GM19438 (cell line): ENCODE measurements around the gene IGFL2.
"Not testable (repeated sequence)": the region's sequence is repeated elsewhere in the genome, so short reads cannot be mapped to it uniquely, and the experiment has no call there.

ENCODE experiments used
- ATAC-seq: cut with Tn5 transposase; IDR thresholded peaks from one replicate; pipeline ENCODE4 v1.9.1; 2021; ENCODE audit warnings: low read depth; ENCODE audit not compliant: unreplicated experiment

IGFL2 gene

GRCh38 chr19:46147791-46148288 lies at the start of gene IGFL2:
Gene IGFL2 (plus strand): TSS chr19:46148238. CDS start chr19:46148279, 41 bp downstream.
- ATAC-seq: no peak

DNA sequence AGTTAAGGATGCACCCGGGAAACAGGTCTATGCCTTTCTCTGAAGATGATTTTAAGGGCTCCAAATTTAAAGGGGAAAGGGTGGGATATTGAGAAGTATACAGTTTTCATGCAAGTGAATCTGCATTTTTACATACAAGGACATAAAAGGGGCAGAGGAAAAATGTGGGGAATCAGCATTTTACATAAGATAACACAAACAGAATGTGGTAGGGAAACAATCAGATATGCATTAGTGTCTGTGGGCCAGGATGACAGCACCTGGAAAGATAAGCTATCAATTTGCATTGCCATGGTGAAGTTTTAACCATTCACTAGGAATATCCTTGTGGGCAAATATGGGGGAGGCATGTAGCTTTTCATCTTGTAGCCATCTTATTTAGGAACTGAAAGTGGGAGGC lies 47.7 kb upstream of the IGFL2 start:
- no peak for ATAC-seq

DNA sequence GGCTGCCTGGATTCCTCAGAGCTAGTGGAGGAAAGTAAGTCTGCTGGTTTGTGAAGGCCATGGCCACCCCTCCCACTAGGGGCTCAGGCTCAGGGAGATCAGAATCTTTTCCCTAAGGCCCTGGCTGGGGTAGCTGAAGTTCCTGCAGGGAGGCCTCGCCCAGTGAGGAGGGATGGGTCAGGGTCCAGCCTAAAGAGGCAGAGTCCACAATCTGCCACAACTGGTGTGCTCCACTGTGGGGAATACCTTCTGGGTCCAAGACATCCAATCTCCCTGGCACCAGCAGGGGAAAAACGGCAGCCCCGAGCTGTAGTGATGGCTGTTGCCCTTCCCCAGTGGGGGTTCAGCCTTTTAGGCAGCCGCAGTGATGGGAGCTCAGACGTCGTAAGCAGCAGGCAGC lies 46.7 kb upstream of the IGFL2 start:
- no peak for ATAC-seq

DNA sequence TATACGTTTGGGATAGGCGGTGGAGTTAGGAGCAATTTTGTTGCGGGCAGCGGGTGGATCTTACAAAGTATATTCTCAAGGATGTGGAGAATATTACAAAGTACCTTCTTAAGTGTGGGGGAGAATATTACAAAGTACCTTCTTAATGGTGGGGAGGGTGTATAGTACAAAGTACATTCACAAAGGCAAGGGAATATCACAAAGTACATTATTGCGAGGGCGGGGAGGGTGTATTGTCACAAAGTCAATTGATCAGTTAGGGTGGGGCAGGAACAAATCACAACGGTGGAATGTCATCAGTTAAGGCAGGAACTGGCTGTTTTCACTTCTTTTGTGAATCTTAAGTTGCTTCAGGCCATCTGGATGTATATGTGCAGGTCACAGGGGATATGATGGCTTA lies 45.7 kb upstream of the IGFL2 start:
- ATAC-seq: not testable (repeated sequence)

DNA sequence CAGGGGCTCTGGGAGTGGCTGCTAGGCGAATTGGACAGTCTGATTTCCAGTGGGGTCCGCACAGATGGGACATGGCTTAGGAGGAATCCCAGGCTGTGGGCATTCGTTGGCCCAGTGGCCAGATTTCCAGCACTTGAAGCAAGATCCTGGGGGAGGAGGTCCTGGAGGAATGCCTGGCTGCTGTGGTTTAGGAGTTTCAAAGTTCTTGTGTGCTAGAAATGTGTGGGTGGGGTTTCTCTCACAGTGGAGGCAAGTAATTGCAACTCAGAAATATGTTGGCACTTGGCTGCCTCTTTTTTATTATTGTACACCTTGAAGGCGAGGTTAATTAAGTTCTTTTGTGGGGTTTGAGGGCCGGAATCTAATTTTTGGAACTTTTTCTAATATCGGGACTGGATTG lies 40.7 kb upstream of the IGFL2 start:
- no peak for ATAC-seq

DNA sequence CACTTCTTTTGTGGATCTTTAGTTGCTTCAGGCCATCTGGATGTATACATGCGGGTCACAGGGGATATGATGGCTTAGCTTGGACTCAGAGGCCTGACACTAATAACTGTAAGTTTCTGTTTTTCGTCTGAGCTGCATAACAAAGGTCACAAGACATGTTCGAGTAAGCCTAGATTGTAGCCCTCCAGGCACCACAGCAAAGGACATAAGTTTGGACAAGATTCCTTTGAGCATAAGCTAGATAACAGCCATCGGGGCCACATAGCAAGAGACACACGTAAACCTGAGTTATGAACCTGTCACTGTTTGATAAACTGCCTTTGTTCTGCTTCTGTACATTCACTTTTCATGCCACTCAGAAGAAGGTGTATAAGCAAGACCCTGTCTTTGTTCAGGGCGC lies 38.2 kb upstream of the IGFL2 start:
- no peak for ATAC-seq

DNA sequence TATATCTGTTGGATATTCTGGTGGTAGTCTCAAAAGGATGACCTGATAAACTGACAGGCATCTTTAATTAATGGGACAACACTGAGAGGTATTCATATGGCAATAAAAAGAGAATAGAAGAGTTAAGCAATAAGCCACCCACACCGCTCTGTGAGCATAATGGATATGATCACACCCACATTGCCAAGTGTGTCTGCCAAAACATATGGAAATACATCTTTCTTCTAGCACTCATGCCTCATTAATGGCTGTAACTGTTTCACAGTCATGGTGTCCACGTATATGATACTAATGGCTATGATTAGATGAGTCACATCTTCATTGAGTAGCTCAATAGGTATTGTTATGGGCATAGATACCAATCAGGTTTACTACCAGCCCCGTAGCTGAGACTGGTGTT lies 36.7 kb upstream of the IGFL2 start:
- ATAC-seq: no peak

DNA sequence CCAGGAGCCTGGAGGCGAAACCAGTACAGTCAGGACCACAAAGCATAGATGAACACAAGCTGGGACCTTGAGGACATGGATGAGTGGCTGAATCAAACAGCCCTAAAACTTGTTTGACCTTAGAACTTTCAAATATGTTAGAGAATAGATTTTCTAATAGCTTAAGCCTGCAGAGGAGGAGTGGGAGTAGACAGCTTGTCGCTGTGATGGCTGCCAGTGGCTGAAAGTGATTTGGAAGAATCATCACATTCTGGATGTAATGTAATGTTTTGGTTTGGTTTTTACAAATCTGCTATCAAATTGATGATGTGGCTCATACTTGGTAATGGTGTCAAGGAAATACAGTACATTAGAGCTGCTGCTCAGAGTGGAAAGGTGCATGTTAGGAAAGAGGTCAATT lies 35.5 kb upstream of the IGFL2 start:
- no peak for ATAC-seq

GRCh38 chr19:46113726-46114125 lies 34.3 kb upstream of the IGFL2 start:
- no peak for ATAC-seq

DNA sequence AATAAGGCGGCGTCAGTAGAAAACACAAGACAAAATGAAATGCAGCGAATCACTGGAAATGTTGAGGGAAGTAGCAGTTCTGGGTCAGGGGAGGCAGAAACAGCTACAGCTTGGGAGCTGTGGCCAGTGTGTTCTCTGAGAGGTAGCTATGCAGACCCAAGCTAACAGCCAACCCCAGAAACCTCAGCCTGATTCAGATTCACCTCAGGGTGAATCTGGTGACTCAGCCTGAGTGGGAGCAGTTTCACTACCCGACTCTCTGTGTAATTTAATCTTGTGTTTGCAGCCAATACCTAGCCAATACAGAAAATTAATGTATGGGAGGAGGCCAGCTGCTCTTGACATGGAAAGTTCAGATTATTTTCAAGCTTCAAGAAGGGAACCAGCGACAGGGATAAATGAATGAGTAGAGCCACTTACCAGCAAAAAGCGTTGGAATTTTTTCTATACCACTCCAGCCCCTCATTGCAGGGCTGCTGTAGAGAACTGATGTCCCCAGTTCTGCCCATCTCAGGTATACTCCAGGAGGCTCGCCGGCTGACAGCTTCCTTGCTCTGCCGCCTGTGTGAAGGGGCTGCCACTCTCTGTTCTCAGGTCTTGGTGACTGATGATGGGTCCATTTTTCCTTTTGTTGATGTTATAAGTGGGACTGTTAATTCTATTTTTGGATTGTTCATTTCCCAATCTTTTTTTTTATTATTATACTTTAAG lies 32.5 kb upstream of the IGFL2 start:
- no peak for ATAC-seq

GRCh38 chr19:46116121-46116520 lies 31.9 kb upstream of the IGFL2 start:
- ATAC-seq: no peak

- ATAC-seq: no peak
These were observed 29.9 kb upstream of the IGFL2 start for GRCh38 chr19:46118136-46118535.

DNA sequence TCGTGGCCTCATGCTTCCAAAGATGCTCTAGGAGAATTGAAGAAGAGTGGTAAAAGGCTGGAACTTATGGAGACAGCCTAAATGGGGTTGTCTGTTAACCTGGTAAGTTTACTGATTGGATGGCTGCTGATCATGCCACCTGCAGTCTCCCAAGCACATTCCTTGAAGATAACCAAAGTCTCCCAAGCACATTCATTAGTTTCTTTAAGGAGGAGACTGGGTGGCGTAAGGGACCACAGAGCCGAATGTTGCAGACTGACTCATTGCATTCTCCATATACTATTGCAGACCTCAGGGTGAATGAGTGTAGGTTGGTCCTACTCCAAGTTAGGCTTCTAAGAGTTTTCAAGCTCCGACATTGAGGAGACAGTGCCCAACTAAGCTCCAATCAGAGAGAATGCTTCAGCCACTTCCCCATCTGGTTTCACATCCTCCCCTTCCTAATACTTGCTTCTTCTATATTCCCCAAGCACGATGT lies 23.4 kb upstream of the IGFL2 start, which contains the start of gene IGFL3:
Gene IGFL3, minus strand, starts transcription at position 51 of the 478 bp plus-strand sequence. Its CDS starts 39 bp downstream, at position 12.
- ATAC-seq: no peak

- ATAC-seq: no peak
These were observed 22.6 kb upstream of the IGFL2 start for GRCh38 chr19:46125447-46125846.

GRCh38 chr19:46126086-46126580 lies 21.9 kb upstream of the IGFL2 start:
- ATAC-seq: no peak

GRCh38 chr19:46131485-46132143 lies 16.4 kb upstream of the IGFL2 start:
- ATAC-seq: no peak

- no peak for ATAC-seq
These were observed 15.4 kb upstream of the IGFL2 start for GRCh38 chr19:46132508-46133100.

DNA sequence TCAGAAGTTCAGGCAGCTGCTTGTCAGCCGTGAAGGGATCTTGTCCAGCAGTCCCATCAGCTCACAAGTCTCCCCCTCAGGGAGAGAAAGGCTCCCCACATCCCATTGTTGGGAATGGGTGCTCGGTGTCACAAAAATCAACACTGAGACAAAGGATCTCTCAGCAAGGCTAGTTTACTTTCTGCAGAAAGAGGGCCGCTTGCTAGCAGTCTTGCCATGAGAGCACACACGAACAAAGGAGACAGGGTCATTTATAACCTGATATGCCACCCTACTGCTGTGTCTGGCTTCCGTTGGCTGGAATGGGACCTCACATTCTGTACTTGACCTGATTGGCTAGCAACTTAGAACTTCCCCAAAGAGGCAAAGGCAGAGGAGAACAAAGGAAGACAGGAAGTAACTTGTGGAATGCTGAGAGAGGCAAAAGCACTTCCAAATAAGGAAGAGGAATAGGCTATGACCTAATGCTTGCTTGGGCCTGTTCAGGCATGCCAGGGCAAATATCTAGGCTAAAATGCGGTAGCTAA lies 14.9 kb upstream of the IGFL2 start:
- ATAC-seq: no peak

DNA sequence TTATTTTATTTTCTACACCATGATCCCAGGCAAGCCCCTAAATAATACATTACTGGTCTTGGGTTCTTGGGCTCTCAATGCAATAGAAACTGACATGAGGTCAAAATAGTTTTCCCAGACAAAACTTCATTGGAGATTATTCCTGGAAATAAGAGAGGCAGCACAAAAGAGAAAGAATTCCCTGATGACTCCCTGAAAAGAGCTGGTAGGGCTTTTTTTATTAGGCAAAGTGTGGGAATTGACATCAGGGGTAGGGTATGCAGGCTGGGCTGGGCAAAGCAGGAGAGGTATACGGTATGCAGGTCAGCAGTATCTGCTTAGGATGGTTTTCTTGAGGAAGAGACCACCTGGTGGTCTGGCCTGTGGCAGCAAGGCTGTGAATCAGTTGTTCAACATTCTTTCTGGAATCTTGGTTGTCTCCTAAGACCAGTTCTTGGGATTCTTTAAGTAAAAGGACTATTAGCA lies 14.2 kb upstream of the IGFL2 start:
- no peak for ATAC-seq

DNA sequence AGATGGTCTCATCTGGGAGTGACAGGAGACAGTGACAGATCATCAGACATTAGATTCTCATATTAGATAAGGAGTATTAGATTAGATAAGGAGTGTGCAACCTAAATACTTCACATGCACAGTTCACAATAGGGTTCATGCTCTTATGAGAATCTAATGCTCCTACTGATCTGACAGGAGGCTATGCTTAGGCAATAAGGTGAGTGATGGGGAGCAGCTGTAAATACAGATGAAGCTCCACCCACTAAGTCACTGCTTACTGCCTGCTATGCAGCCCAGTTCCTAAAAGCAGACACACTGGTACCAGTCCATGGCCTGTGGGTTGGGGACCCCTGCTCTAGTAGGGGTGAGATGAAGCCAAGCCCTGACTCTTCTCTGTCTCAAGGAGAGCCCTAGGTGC lies 13.5 kb upstream of the IGFL2 start:
- ATAC-seq: no peak

DNA sequence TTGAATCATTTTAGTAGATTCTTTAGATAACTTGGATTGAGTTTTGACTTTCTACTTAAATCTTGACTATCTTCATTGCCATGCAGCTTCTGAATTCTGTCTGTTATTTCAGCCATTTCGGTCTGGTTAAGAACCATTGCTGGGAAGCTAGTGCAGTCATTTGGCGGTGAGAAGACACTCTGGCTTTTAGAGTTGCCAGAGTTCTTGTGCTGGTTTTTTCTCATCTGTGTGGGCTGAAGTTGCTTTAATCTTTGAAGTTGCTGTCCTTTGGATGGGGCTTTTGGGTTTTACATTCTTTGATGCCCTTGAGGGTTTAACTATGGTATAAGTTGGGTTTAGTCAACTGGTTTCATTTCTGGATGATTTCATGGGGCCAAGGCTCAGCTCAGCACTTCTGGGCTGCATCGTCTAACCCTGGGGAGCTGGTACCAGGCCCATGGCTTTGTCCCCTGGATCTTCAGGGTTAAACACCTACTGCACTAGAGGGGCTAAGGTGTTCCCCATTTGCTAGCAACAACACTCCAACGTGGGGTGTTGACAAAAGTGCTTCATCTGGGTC lies 10.0 kb upstream of the IGFL2 start:
- no peak for ATAC-seq
